KOPT-K1 (cell line): ENCODE data around the gene HYOU1.
"Not testable (repeated sequence)": the region's sequence is repeated elsewhere in the genome, so short reads cannot be mapped to it uniquely, and the experiment has no call there.

Source experiments
- H3K27ac ChIP-seq: fragments of 200-600 bp; sonication (generic); 2 replicates; pipeline ENCODE4 v1.5.1; 2016; ENCODE audit warnings: antibody characterized with exemption, mild to moderate bottlenecking, low read depth, low read length; ENCODE audit not compliant: poor library complexity, severe bottlenecking
- H3K36me3 ChIP-seq: fragments of 200-600 bp; sonication (generic); 2 replicates; pipeline ENCODE4 v1.5.1; 2017; ENCODE audit warnings: antibody characterized with exemption, mild to moderate bottlenecking, low read length, moderate library complexity; ENCODE audit not compliant: insufficient read depth
- H3K9me3 ChIP-seq: fragments of 200-600 bp; sonication (generic); 2 replicates; pipeline ENCODE4 v1.5.1; 2017; ENCODE audit warnings: antibody characterized with exemption, low read length, mild to moderate bottlenecking; ENCODE audit not compliant: insufficient read depth, poor library complexity, severe bottlenecking

HYOU1 gene

GRCh38 chr11:119039471-119039870, 17.5 kb downstream of the HYOU1 start:
- not testable (repeated sequence) for H3K36me3 ChIP-seq, H3K27ac ChIP-seq, H3K9me3 ChIP-seq

DNA sequence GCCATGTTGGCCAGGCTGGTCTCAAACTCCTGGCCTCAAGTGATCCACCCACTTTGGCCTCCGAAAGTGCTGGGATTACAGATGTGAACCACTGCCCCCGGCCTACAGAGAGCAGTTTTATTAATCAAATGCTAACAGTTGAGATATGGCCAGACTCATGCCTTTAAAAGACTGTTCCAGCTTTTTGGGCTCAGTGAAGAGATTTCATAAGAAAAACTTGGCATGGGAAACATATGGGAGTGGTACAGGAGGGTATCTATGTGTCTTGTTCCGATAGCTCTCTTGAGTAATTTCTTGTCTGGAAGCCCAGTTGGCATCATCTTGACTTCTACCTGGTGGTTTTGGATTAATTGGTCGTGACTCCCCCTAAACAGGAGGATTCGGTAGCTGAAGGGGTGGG, 18.1 kb downstream of the HYOU1 start:
- H3K27ac ChIP-seq = no peak overlapping the region
- H3K36me3 ChIP-seq = no peaks in the 10 kb centered on the region
- no peaks in the 10 kb centered on the region for H3K9me3 ChIP-seq

DNA sequence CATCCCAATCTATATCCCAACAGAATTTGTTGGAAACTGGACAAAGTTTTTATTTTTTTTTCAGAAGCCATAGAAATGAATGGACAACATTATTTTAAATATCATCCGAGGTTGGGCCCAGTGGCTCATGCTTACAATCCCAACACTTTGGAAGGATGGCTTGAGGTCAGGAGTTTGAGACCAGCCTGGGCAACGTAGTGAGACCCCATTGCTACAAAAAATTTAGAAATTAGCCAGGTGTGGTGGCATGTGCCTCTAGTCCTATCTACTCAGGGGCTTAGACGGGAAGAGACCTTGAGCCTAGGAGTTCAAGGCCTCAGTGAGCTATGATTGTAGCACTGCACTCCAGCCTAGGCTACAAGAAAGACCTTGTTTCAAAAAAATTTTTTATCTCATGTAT, 22.2 kb downstream of the HYOU1 start:
- no peaks in the 10 kb centered on the region for H3K9me3 ChIP-seq
- H3K27ac ChIP-seq = no peak overlapping the region
- H3K36me3 ChIP-seq = no peaks in the 10 kb centered on the region

DNA sequence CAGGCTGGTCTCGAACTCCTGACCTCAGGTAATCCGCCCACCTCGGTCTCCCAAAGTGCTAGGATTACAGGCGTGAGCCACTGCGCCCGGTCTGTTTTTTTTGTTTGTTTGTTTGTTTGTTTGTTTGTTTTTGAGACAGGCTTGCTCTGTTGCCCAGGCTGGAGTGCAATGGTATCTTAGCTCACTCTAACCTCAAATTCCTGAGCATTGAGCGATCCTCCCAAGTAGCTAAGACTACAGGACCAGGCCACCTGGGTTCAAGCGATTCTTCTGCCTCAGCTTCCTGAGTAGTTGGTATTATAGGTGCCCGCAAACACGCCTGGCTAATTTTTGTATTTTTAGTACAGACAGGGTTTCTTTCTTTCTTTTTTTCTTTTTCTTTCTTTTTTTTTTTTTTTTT, 23.6 kb downstream of the HYOU1 start:
- H3K27ac ChIP-seq, H3K9me3 ChIP-seq, H3K36me3 ChIP-seq: not testable (repeated sequence)

- Histone ChIP-seq H3K9me3 (no peaks in the 10 kb centered on the region), H3K27ac (no peak overlapping the region), H3K36me3 (peaks cover 14% of the 10 kb centered on the region)
Measured at GRCh38 chr11:119031912-119032280, 25.1 kb downstream of the HYOU1 start.

GRCh38 chr11:119030329-119031047, 26.5 kb downstream of the HYOU1 start, which contains the start of gene SLC37A4:
SLC37A4 (minus strand) TSS chr11:119030877.
- H3K27ac ChIP-seq = peak within 1 kb of the TSS; percentile 56
- no peaks in the 10 kb centered on the region for H3K9me3 ChIP-seq
- peaks cover 28% of the 10 kb centered on the region for H3K36me3 ChIP-seq

DNA sequence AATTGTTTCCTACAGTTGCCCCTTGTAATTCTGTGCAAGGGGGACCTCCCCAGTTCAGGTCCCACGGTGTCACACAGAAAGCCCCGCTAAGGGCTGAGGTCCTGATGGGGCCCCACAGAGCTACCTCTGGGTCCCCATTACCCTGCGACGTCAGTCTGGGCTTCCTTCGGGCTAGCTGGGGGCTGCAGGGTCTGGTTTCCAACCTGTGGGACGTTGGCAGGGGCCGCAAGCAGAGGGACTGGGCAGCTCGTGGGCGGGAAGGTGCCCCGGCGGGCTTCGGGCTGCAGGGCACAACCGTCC, 27.0 kb downstream of the HYOU1 start:
- Histone ChIP-seq H3K27ac (peak overlapping the region; percentile 56), H3K9me3 (no peaks in the 10 kb centered on the region), H3K36me3 (peaks cover 33% of the 10 kb centered on the region)

DNA sequence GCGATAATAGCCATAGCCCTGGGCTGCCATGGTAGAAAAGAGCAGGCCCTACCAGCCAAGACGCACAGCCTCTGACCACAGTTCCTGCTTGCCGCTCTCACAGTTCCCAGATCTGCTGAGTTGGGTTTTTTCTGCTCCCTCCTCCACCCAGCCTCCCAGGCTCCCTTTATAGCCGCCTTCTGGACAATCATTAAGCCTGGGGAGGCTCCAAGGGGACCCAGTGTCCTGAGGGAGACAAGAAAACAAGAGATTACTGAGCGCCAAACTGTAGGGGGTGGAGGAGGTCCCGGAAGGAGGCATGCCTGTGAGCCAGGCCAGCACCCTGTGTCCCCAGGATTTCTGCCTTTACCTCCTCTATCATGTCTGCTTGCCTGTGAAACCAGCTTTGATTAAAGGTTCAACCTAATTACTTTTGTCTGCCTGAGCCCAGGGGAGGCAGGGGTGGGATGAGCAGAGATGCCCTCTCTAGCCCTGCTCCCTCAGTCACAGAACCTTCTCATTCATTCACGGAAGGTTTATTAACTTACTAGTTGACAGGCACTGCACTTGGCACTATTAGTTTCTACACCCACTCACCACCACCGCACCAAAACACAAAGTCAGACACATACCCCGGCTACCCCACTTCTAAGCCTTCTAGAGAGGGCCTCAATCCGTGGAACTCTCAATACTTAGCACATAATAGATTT, 27.5 kb downstream of the HYOU1 start:
- Histone ChIP-seq H3K9me3 (no peaks in the 10 kb centered on the region), H3K36me3 (peaks cover 38% of the 10 kb centered on the region), H3K27ac (peak overlapping the region; percentile 56)

- Histone ChIP-seq H3K27ac (no peak overlapping the region), H3K9me3 (no peaks in the 10 kb centered on the region), H3K36me3 (peaks cover 42% of the 10 kb centered on the region)
Measured at GRCh38 chr11:119029069-119029339, 28.0 kb downstream of the HYOU1 start.

DNA sequence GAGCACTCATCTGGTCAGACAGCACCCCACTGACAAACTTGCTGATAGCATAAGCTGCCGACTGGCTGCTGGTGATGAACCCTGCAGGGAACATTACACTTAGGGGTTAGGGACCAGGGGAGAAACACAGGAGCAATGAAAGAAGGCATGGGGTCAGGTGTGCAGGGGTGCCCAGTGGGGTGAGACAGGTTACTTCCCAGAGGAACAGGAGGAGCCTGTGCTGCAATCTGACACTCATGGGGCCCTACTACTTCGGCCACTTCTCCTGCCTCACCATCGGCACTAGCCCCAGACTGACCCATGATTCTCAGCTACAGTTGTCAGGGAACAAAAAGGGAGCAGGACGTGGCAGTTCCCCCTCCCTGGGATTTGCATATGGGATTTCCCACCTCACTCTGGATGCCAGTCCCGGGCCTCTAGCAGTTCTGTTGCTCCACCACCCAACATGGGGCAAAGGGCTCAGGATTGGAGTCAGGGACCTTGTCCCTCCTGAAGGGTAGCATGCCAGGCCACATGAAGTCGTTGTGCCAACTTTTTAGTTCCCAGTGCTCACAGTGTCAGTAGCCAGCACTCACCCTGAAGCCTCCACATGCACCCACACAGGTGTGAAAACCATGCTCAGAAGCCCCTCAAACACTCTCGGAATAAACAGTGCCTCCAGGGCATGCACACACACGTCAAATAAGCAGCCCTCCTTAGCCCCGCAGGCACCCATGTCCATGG, 28.5 kb downstream of the HYOU1 start:
- Histone ChIP-seq H3K36me3 (peaks cover 47% of the 10 kb centered on the region), H3K9me3 (no peaks in the 10 kb centered on the region), H3K27ac (no peak overlapping the region)

- H3K9me3 ChIP-seq = no peaks in the 10 kb centered on the region
- H3K36me3 ChIP-seq = peaks cover 55% of the 10 kb centered on the region
- no peak overlapping the region for H3K27ac ChIP-seq
Measured at GRCh38 chr11:119027561-119028345, 29.3 kb downstream of the HYOU1 start.

DNA sequence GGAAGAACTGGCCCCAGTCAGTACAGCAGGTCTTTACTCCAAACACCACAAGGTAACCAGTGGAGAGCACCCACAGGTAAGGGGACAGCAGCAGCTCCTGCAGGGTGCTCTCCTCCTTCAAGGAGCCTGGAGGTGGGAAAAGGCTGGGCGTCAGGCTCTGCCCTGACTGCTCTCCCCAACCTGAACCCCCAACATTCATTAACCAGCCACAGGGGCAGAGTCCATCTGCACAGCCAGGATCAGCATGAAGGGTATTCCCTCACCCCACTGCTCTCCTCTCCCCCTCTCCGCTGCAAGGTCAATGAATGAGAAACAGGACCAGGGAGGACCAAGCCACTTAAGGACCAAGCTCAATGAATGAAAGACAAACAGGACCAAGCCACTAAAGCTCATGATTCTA, 30.0 kb downstream of the HYOU1 start:
- peaks cover 63% of the 10 kb centered on the region for H3K36me3 ChIP-seq
- H3K9me3 ChIP-seq = no peaks in the 10 kb centered on the region
- no peak overlapping the region for H3K27ac ChIP-seq

- H3K9me3 ChIP-seq = no peaks in the 10 kb centered on the region
- H3K36me3 ChIP-seq = peaks cover 71% of the 10 kb centered on the region
- H3K27ac ChIP-seq = no peak overlapping the region
Measured at GRCh38 chr11:119025978-119026766, 30.8 kb downstream of the HYOU1 start.

GRCh38 chr11:119025541-119025940, 31.5 kb downstream of the HYOU1 start:
- no peak overlapping the region for H3K27ac ChIP-seq
- peaks cover 77% of the 10 kb centered on the region for H3K36me3 ChIP-seq
- H3K9me3 ChIP-seq = no peaks in the 10 kb centered on the region

DNA sequence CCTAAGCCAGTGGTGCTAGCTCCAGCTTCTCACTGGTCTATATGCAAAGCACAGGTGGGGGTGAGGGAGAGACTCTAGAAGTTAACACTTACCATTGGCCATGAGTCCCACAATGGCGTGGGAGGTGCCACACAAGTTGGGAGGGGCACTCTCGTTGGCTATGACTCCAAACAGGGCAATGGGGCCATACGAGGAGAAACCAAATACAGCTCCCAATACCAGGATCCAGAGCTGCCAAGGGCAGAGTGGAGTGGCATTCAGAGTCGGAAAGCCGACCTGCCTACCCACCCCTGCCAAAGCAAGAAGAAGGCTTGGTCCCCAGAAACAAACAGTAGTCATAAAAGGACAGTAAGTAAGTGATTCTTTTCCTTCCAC, 31.9 kb downstream of the HYOU1 start:
- H3K36me3 ChIP-seq = peaks cover 81% of the 10 kb centered on the region
- no peaks in the 10 kb centered on the region for H3K9me3 ChIP-seq
- no peak overlapping the region for H3K27ac ChIP-seq
